Measurements from ENCODE around the gene C1orf50.
"Not testable (repeated sequence)": the region's sequence is repeated elsewhere in the genome, so short reads cannot be mapped to it uniquely, and the experiment has no call there.

Gene C1orf50

DNA sequence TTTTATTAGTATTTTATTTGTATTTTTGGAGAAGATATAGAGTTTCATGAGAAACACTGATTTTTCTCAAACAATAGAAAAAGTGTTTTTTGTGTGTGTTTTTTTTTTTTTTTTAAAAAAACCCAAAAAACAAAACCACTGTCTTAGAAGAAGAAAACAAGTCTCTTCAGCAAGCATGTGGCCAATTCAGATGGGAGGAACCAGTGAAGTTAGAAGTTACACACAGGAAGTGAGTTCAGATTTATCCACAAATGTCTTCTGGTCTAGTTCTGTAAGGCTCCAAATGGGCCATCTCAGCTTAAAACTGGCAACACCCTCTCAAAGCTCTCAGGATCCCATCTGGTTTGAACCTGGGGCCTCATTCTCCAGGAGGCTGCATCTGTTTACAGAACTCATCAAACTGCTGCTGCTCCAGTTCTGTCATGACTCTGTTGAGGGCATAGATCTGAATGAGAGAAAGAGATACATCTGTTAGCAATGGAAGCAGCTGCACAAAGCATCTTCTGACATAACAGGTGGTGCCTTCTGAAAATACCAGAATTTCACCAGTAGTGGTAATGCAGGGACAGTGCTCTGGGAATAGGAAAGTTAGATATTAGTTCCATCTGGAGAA, 40.1 kb downstream of the C1orf50 start:
- DNase-seq: no peak

DNA sequence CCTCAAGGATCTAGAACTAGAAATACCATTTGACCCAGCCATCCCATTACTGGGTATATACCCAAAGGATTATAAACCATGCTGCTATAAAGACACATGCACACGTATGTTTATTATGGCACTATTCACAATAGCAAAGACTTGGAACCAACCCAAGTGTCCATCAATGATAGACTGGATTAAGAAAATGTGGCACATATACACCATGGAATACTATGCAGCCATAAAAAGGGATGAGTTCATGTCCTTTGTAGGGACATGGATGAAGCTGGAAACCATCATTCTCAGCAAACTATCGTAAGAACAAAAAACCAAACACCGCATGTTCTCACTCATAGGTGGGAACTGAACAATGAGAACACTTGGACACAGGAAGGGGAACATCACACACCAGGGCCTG, 47.8 kb downstream of the C1orf50 start:
- DNase-seq: not testable (repeated sequence)

DNA sequence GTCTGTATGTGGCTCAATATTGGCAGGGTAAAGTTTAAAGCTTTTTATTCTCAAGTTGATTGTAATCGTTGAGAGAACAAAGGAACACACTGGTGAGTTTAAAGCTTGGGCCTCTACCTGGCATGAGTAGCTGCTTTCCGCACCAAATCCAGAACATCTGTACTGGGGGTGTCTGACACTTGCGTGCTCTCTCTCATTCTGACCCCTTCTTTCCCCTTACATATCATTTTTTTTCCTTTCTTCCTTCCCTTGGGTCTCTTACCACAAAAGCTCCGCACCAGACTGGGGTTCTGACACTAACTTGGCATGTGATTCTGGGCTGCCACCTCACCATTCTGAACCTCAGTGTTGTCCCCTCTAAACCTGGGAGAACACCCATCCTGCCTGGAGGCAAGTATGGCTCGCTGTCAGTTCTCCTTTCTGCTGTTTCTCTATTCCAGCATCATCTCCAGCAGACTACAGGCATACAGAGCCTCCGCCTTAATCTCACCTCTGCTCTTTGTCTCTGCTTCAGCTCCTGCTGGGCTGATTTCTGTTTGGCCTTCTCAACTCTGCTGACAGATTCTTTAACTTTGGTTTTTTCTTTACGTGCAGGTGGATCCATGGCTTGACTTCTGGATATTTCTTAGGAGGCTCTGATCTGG, 49.0 kb downstream of the C1orf50 start:
- peak; percentile 53 for DNase-seq

DNA sequence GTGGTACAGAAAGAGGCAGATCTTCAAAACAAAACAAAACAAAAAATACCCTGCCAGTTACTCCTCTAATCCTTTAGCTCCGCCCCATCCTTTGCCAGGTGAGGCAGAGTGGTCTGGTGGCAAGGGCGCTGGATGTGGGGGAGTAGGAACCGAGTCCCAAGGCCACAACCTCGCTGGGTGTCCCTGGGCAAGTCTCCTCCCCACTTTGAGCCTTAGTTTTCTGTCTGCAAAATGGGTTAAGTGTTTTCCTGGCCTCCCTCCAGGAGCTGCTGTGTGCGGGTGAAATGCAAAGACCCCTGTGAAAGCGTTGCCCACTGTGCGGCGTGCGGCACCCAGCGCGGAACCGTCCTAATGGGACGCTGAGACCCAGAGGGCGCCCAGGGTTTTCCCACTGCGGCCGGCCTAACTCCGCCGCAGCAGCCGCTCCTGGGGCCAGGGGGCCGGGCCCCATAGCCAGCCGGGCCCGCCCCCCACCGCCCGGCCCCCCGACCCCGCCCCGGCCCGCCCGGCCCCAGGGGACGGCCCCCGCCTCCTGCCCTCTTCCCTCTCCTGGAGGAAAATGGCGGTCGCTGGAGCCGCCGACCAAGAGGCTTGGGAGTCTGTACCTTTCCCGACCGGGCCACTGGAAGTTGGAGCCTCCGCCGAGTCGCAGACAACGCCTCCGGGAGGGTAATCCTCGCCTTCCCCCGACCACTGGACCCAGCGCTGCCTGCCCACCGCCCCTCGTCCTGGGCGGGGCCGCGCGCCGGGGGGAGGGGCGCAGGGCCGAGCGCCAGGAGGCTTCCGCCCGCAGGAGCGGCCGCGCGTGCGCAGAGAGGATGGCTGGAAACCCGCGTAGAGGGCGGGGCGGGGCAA, 49.8 kb downstream of the C1orf50 start, which contains the start of the genes ERMAP and SVBP:
Gene ERMAP (plus strand): TSS at position 538 of the 855 bp plus-strand sequence. CDS start 13,327 bp downstream, outside the sequence.
Gene SVBP (minus strand): TSS at position 813 of the 855 bp plus-strand sequence. CDS start 853 bp downstream, outside the sequence.
- peak; percentile 94 for DNase-seq

DNA sequence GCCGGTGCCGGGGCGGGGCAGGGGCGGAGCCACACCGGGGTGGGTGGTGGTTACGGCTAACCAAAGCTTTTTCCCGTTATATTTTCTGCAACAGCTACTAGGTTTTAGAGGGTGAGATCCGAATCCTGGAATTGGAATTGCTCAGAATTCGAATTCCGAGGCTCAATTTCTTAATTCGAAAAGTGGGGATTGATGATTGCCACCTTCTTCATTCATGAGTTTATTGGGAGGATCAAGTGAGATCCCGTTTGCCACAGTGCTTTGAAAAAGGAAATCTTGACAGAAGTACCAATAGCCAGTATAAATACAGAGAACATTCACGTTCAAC, 50.4 kb downstream of the C1orf50 start:
- no peak for DNase-seq

DNA sequence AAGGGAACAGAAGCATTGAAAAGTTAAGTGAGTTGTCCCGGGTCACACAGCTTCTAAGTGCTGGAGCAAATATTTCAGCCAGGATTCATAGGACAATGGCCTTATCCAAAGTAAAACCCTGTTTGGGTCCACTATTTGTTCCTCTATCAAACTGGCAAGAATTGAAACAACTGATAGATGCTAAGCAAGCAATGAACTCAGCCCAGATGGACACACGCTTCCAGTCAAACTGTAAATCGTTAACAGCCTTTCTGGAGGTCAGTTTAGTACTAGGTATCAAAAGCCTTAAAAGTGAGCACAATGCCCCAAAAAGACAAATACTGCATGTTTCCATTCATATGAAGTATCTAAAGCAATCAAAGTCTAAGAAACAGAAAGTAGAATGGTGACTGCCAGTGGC, 50.9 kb downstream of the C1orf50 start:
- no peak for DNase-seq

DNA sequence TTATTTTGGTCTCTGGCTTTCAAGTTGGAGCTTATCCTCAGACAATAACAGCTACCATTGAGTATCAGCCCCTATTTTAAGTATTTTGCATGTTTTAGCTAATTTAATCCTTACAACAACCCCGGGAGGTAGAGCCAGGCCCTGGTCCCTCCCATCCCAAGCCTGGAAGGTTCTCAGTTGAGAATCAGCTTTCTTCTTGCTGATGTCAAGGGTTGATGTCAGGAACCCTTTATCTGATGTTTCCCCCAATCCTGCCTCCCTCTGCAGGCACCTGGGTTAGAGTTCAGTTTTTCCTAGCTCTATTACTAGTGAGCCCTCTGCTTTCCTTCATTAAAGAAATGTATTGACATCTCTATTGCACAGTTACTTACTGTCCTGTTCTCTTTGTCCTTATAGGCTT, 53.8 kb downstream of the C1orf50 start:
- DNase-seq: no peak

DNA sequence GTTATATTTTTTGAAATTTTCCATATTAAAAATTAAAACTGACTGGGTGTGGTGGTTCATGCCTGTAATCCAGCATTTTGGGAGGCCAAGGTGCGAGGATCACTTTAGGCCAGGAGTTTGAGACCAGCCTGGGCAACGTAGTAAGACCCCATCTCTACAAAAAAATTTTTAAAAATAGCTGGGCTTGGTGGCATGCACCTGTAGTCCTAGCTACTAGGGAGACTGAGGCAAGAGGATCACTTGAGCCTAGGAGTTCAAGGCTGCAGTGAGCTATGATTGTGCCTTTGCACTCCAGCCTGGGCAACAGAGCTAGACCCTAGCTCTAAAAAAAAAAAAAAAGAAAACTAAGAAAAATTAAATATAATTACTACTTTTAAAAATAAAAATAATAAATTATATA, 54.6 kb downstream of the C1orf50 start:
- no peak for DNase-seq

DNA sequence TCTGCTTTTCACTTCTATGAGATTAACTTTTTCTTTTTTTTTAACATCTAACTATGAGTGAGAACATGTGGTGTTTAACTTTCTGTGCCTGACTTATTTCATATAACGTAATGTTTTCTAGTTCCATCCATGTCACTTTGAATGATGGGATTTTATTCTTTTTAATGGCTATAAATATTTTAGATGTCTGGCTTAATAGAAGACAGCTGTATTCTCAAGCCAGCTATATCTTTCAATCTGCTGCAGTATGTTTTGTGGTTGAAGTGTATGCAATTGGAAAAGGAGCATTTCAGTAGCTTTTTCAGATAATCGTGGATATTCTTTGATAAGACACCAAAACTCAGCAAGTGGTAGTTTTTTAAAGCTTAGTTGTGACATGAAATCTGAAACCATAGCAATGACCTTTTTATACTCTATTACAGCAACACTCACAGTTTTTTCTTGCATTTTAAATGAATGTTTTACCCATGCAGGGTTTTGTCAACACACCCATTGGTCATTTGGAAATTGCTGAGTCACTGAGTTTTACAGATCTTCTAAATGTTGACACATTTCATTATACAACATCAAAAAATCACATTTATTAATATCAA, 55.8 kb downstream of the C1orf50 start:
- DNase-seq: peak; percentile 68

DNA sequence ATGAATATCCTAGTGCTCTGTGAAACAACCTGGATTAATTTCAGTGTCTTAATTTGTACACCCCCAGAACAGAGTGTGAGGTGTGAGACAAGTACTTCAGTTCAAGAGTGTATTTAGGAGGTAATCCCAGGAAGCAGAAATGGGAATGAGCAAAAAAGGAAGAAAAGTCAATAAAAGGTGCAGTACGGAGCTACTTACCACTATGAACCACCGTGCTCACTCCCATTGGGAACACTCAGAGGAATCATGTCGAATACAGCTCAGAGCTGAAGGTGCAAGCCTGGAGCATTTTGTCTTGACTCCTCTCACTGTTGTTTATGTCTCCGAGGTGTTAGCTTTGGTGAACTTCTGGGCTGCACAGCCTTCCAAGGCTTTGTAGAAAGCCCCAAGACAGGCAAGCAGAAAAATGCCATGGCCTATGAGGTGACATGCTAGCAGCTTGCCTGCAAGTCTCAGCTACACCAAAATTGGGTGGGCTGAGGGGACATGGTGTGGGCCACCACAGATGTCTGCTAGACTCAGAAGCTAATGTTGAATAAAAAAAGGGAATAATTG, 57.5 kb downstream of the C1orf50 start:
- DNase-seq: peak; percentile 37

DNA sequence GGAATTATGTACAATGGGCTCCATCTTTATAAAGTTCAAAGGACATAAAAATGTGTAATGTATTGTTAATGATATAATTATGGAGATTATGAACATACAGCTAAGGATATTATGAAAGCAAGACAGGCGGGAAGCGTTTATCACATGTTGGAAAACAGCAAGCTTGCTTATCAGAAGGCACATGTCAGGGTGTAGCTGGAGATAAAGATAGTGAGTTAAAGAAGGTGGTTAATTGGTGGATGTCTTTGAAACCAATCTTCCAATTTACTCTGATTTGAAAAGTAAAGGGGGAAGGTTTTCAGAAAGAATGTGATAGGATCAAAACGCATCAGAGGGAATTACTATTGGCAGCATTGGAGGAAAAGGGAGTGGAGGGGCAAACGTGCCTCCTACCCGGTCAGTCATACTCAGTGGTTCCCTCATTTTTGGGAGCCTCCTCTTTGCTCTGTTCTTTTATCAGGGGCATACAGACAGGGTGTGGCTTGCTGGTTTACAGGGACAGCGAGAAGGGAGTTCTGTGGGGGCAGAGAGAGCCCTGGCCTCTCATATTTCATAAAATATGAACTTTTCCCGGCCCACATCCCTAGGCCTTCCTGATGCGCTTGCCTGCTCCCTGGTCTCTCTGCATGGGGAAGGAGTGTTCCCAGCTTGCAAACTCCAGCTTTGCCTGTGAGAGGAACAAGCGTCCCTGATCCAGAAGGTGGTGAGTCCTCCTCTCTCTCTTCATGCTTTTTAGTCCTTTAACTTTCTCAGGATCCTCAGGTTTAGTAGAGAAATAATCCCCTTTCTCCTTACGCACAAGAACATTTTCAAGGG, 58.2 kb downstream of the C1orf50 start:
- DNase-seq: peak; percentile 94
